ENCODE measurements around the gene NOTUM.
"Not testable (repeated sequence)": the region's sequence is repeated elsewhere in the genome, so short reads cannot be mapped to it uniquely, and the experiment has no call there.

The NOTUM gene

GRCh38 chr17:81956607-81957589 lies 4.1 kb downstream of the NOTUM start:
- H3K27ac ChIP-seq: no peak overlapping the region
- TF ChIP-seq CTCF (conservative IDR thresholded peaks at IDR 0.05): no peak

- no peak for TF ChIP-seq CTCF (conservative IDR thresholded peaks at IDR 0.05)
These were observed 5.0 kb downstream of the NOTUM start for GRCh38 chr17:81955756-81956544.

GRCh38 chr17:81955058-81955681 lies 5.8 kb downstream of the NOTUM start:
- no peak for TF ChIP-seq CTCF (conservative IDR thresholded peaks at IDR 0.05)
- H3K27ac ChIP-seq: no peak overlapping the region

More at GRCh38 chr17:81955756-81956544, 5.0 kb downstream of the NOTUM start:
- H3K27ac ChIP-seq: no peak overlapping the region

- H3K27ac ChIP-seq: no peak overlapping the region
- no peak for TF ChIP-seq CTCF (conservative IDR thresholded peaks at IDR 0.05)
These were observed 6.6 kb downstream of the NOTUM start for GRCh38 chr17:81954131-81955057.

- not testable (repeated sequence) for H3K27ac ChIP-seq
These were observed 7.5 kb downstream of the NOTUM start for GRCh38 chr17:81953443-81953842.

- no peak overlapping the region for H3K27ac ChIP-seq
- TF ChIP-seq CTCF (conservative IDR thresholded peaks at IDR 0.05): no peak
These were observed 8.2 kb downstream of the NOTUM start for GRCh38 chr17:81952792-81953228.

All from VCaP (cell line).